Central memory CD8-positive, alpha-beta T cell (primary cell): ENCODE data around the gene CA11.
A peak's percentile ranks its signal among the peaks of the same experiment; 100 is the strongest.

Experiments used
- ATAC-seq: fragments of 150-1000 bp; cut with Tn5 transposase; replicated peaks from 2 replicates; pipeline ENCODE4 v1.10.0; 2022; ENCODE audit warnings: mild to moderate bottlenecking, moderate FRiP score, moderate number of reproducible peaks; ENCODE audit not compliant: poor library complexity, severe bottlenecking; ENCODE audit errors: extremely low read depth
- DNase-seq, 2 donors: peaks; one replicate each; pipeline ENCODE4 v3.0.0; 2021; ENCODE audit warnings: low spot score in 2 of 2
- H3K27ac Mint-ChIP-seq: one replicate; pipeline ENCODE4 v1.8.0; 2022; ENCODE audit warnings: low read depth, mild to moderate bottlenecking, moderate library complexity, mixed read lengths
- H3K27me3 Mint-ChIP-seq: one replicate; pipeline ENCODE4 v1.8.0; 2022; ENCODE audit warnings: mixed read lengths
- H3K36me3 Mint-ChIP-seq: one replicate; pipeline ENCODE4 v1.8.0; 2022; ENCODE audit warnings: mild to moderate bottlenecking, moderate library complexity, mixed read lengths; ENCODE audit not compliant: insufficient read depth
- H3K4me1 Mint-ChIP-seq: one replicate; pipeline ENCODE4 v1.8.0; 2022; ENCODE audit warnings: mixed read lengths
- H3K4me3 Mint-ChIP-seq: one replicate; pipeline ENCODE4 v1.8.0; 2022; ENCODE audit warnings: mild to moderate bottlenecking, moderate library complexity, mixed read lengths
- H3K9me3 Mint-ChIP-seq: one replicate; pipeline ENCODE4 v1.8.0; 2022; ENCODE audit warnings: mixed read lengths

Gene CA11

DNA sequence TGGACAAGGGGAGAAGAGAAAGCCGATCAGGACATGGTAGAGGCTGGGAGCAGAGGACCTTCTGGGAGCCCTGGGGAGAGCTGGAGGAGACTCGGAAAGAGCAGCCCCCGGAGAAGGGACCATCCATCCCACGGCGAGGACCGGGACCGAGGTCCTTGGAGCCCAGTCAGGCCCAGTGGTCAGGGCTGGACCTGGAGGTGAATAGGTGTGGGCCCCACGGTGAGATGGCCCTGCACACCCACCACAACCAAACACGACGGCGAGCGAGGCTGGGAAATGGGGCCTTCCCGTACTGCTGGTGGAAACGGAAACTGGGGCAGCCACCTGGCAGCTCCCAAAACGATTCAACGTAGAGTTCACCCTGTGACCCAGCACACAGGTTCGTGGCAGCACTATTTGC is 30.5 kb upstream of the CA11 start:
- DNase-seq (no peak), ATAC-seq (no peak)
- H3K4me3 Mint-ChIP-seq: no peak overlapping the region
- H3K36me3 Mint-ChIP-seq: no peaks in the 10 kb centered on the region
- H3K9me3 Mint-ChIP-seq: no peaks in the 10 kb centered on the region
- no peak overlapping the region for H3K27ac Mint-ChIP-seq
- peaks cover 8% of the 10 kb centered on the region for H3K4me1 Mint-ChIP-seq
- no peaks in the 10 kb centered on the region for H3K27me3 Mint-ChIP-seq

DNA sequence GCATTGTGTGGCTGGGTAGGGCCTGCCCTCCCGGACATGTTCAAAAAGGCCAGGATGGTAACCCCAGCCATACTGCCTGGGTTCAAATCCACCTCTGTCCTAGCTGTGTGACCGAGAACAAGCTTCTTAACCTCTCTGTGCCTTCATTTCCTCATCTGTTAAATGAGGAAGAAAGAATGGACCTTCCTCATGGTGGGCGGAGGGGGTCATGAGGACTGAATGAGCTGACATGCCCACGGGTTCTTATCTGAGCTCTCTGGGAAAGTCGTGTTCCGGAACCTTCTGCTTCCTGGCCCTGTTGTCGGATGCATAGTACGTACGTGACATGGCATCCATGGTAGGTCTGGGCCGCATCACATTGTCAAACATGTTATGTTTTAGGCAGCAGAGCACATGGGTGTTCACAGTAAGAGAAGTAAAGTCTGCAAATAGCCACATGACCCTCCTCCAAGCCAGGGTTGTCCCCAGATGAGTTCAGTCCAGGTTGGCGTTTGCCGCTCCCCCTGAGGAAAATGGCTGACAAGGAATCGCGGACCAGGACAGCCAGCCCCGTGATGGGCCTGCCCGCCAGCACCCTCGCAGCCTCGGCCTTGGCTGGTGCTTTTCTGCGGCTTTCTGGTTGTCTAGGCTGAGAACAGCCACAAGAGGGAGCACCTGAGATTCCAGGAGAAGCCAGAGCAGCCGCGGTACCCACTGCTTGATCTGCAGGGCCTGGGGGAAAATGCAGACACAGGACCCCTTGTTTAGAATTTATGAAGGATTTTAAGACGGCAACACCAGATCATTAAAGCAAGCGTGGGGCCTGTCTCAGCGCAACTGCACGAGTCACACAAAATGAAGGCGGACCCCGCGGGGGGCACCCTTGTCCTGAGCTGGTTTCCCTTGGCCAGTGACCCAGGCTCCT is 29.2 kb upstream of the CA11 start:
- peak overlapping the region; percentile 67 for H3K27ac Mint-ChIP-seq

DNA sequence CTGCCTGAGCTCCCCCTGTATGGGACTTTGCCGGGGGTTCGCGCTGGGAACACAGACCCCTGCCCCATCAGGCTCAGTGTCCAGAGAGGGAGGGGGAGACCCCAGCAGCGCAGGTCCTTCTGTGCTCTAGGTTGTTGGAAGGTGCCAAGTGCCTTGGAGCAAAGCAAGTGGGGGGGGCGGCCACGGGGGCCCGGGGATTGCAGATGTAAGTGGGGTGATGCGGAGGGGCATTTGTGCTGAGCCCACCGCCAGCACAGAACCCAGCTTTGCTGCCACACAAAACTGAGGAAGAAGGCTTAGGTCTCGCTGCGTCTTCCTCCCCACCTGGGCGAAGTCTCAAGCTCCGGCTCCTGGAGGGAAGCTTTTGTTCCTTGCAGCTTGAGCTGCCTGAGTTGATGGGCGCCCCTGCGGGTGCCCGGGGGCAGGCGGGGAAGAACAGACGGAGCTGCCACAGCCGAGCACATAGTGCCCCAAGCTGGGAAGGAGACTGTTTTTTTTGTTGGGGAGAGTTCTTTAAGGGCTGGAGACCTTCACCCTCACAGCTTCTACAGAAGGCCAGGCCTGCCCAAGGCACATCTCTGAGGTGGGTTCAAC is 28.3 kb upstream of the CA11 start:
- Mint-ChIP-seq H3K27ac (no peak overlapping the region), H3K9me3 (peaks cover 7% of the 10 kb centered on the region), H3K4me1 (peaks cover 8% of the 10 kb centered on the region), H3K27me3 (no peaks in the 10 kb centered on the region), H3K4me3 (no peak overlapping the region), H3K36me3 (peaks cover 5% of the 10 kb centered on the region)
- no peak for ATAC-seq
- no peak for DNase-seq

More for the DNA sequence above, 29.2 kb upstream of the CA11 start:
- Mint-ChIP-seq H3K9me3 (no peaks in the 10 kb centered on the region), H3K4me3 (no peak overlapping the region), H3K36me3 (no peaks in the 10 kb centered on the region), H3K27me3 (no peaks in the 10 kb centered on the region), H3K4me1 (peaks cover 8% of the 10 kb centered on the region)
- DNase-seq (peak; percentile 60 to 66), ATAC-seq (peak; percentile 62)

DNA sequence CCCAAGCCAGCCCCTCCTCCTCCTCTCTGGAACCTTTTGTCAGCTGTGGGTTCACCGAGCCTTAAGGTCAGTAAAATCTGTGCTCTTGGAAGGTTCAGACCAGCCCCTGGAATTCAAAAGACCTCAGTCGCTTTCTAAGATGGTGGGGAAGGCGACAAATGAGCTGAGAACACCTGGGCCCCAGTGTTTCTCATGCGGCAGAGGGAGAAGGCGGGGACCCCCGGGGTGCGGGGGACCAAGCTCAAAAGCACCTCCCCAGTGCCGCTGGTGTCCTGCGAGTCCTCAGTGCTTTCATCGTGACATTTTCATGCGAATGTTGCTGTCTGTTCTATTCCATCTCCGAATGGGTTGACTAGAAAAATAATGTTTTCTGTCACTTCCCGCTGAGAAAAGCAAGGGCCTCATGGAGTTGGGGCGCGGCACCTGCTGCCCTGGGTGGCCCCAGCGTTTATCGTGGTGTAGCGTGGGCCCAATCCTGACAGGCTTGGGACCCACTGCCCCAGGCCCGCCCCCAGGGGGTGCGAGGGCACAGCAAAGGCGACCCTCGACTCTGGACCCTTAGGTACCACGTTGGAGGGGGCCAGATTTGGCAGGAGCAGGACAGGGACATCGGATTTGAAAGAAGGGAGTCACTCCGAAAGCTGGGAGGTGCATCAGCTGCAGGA is 27.6 kb upstream of the CA11 start:
- Mint-ChIP-seq H3K27ac (no peak overlapping the region), H3K4me3 (no peak overlapping the region), H3K27me3 (no peaks in the 10 kb centered on the region), H3K36me3 (peaks cover 6% of the 10 kb centered on the region), H3K4me1 (peaks cover 8% of the 10 kb centered on the region), H3K9me3 (peaks cover 7% of the 10 kb centered on the region)
- ATAC-seq (no peak), DNase-seq (no peak)

DNA sequence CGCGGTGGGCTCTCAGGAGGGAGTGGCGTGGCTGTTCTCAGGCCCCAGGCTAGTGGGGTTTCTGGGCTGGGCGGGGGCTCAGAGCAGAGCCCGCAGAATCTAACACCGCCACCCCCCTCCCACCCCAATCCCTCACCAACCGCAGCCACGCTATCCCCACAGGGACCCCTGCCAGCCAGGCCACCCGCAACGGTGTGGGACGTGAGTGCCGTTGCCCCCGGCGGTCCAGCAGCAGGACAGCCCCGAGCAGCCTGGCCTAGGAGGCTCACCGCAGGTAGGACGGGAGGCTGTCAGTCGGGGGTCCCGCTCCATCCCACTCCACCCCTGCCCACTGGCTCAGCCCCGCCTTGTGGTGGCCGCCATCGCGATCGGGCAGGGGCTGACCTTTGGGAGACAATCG is 27.0 kb upstream of the CA11 start, which contains the start of gene NTN5:
Gene NTN5, minus strand, starts transcription at position 24 of the 400 bp plus-strand sequence. CDS start 2,031 bp downstream, outside the sequence.
- Mint-ChIP-seq H3K36me3 (peaks cover 6% of the 10 kb centered on the region), H3K4me1 (peaks cover 8% of the 10 kb centered on the region), H3K27ac (no peak within 1 kb of the TSS), H3K4me3 (no peak within 1 kb of the TSS), H3K27me3 (no peaks in the 10 kb centered on the region), H3K9me3 (peaks cover 7% of the 10 kb centered on the region)
- ATAC-seq (no peak), DNase-seq (no peak)

DNA sequence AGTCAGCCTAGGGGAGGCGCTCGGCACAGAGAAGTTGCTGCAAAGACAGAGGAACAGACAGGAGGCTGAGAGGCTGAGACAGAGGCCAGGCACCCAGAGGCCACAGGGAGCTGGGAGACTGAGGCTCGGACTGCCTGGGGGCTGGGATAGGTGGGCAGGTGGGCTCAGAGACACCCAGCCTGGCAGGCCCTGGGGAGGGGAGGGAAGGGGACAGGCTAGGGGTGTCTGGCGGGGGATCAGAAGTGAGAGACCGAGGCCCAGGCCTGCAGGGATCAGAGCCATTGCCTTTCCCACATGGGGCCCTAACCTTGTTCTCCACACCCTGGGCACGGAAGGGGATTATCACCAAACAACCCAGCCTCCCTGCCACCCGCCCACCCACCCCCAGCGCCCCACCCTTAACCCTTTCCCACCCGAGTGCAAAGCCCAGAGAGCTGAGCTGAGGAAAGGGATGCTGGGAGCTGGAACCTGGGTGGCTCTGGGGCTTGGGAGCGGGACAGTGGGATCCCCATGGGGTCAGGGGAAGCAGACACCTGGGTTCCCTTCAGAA is 25.5 kb upstream of the CA11 start:
- H3K27me3 Mint-ChIP-seq: no peaks in the 10 kb centered on the region

DNA sequence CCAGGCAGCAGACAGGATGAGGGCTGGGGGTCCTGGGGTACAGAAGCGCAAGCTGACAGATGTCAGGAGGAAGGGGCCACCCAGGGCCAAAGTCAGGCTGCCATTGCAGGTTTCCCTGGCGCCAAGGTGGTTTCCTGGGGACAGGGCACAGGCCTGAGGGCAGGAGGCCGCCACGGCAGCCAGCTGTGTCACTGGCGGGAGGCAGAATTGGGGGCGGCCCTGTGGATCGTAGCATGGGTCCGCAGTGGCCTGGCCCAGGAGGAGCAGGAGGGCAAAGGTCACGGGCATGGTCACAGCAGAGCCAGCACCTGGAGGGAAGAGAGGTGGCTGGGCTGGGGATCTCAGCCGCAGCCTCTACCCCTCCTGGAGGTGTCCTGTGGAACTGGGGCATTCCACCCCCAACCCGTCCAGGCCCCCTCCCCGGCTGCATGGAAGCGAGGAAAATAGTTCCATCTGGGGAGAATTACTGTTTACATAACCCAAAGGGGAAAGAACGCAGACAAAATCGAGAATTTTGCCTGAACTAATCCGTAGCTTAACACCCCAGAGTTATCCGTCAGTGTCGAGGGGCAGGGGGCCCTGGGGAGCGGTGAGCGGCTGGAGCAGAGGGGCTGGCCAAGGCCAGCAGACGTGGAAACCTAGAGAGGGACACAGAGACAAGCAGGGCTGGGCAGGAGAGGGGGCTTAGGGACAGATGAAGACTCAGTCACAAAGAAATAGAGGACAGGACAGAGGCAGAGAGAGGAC is 24.9 kb upstream of the CA11 start:
- Mint-ChIP-seq H3K27me3 (no peaks in the 10 kb centered on the region), H3K27ac (no peak overlapping the region), H3K4me3 (no peak overlapping the region), H3K4me1 (peaks cover 8% of the 10 kb centered on the region), H3K36me3 (peaks cover 6% of the 10 kb centered on the region), H3K9me3 (peaks cover 7% of the 10 kb centered on the region)
- ATAC-seq: no peak
- no peak for DNase-seq

More for the DNA sequence above, 25.5 kb upstream of the CA11 start:
- no peak for DNase-seq
- peaks cover 7% of the 10 kb centered on the region for H3K9me3 Mint-ChIP-seq
- no peak for ATAC-seq
- peaks cover 6% of the 10 kb centered on the region for H3K36me3 Mint-ChIP-seq
- H3K27ac Mint-ChIP-seq: no peak overlapping the region
- no peak overlapping the region for H3K4me3 Mint-ChIP-seq
- peaks cover 8% of the 10 kb centered on the region for H3K4me1 Mint-ChIP-seq

DNA sequence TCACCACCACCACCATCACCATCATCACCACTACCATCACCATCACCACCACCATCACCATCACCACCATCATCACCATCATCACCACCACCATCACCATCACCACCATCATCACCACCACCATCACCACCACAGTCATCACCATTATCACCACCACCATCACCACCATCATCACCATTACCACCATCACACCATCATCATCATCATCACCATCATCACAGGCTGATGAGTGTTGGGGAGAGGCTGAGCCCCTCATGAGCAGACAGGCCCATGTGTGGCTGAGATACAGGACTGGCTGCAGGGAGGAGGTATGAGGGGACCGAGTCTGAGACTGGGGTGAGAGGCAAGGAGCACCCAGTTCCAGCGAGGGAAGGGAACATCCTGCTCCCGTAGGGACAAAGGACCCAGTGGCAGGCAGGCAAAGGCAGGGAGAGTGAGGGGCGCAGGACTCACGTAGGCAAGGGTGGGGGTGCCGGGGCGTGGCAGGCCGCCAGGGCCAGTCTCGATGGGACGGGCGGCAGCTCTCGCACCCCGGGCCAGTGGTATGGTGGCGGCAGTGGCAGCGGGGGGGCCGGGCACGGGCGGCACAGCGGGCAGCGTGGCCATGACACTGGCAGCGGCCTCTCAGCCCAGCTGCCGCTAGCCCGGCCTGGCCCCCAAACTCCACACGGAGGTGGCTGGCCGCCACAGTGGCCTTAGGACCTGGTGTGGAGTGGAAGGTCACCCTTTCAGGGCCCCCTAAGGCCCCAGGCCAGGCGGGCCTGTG is 24.1 kb upstream of the CA11 start:
- Mint-ChIP-seq H3K27ac (no peak overlapping the region), H3K4me1 (peaks cover 2% of the 10 kb centered on the region), H3K9me3 (peaks cover 7% of the 10 kb centered on the region), H3K27me3 (no peaks in the 10 kb centered on the region), H3K4me3 (no peak overlapping the region), H3K36me3 (peaks cover 6% of the 10 kb centered on the region)
- no peak for DNase-seq
- no peak for ATAC-seq

DNA sequence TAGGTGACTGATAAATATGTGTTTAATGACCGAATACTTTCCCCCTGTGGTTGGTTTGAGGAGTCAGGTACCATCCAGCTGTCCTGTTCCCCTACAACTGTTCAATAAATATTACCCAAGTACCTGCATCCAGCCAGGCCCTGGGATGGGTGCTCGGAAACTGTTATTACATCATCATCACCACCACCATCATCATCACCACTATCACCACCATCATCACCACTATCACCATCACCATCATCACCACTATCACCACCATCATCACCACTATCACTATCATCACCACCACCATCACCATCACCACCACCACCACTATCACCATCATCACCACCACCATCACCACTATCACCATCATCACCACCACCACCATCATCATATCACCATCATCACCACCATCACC is 22.8 kb upstream of the CA11 start:
- H3K9me3 Mint-ChIP-seq: peaks cover 7% of the 10 kb centered on the region
- no peak overlapping the region for H3K4me3 Mint-ChIP-seq
- H3K27ac Mint-ChIP-seq: no peak overlapping the region
- no peak for ATAC-seq
- peaks cover 6% of the 10 kb centered on the region for H3K36me3 Mint-ChIP-seq
- DNase-seq: no peak
- H3K4me1 Mint-ChIP-seq: no peaks in the 10 kb centered on the region
- no peaks in the 10 kb centered on the region for H3K27me3 Mint-ChIP-seq

DNA sequence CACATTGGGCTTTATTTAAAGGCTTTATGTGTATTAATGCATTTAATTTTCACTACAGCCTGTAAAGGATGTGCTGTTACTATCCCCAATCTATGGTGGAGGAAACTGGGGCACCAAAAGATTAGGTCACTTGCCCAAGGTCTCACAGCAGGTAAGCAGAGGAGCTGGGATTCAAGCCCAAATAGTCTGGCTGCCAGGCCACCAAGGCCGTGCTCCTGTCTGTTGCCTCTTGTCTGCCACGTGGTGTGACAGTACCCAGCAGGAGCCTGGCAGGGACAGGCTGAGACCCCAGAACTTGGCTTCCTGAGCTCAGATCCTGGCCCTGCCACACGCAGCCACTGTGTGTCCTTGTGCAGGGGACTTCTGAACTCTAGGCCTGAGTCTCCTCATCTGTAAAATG is 22.3 kb upstream of the CA11 start:
- peaks cover 7% of the 10 kb centered on the region for H3K9me3 Mint-ChIP-seq
- H3K36me3 Mint-ChIP-seq: peaks cover 6% of the 10 kb centered on the region
- no peak for ATAC-seq
- DNase-seq: no peak
- H3K4me3 Mint-ChIP-seq: no peak overlapping the region
- H3K4me1 Mint-ChIP-seq: no peaks in the 10 kb centered on the region
- no peak overlapping the region for H3K27ac Mint-ChIP-seq
- no peaks in the 10 kb centered on the region for H3K27me3 Mint-ChIP-seq

DNA sequence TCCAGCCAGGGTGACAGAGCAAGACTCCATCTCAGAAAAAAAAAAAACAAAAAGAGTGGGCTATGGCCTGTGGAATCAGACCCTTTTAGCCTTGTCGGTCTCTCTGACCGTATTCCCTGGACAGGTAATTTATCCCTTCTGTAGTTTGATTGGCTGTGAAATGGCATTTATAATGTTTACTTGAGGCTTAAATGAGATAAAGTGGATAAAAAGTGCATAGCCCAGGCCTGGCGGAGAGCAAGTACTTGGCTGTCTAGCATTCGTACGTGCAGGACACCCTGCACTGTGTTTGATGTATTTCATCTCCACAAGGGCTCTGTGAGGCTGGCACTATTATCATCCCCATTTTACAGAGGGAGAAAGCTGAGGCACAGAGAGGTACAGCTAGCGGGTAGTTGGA is 19.8 kb upstream of the CA11 start:
- Mint-ChIP-seq H3K27me3 (no peaks in the 10 kb centered on the region), H3K9me3 (peaks cover 7% of the 10 kb centered on the region), H3K27ac (no peak overlapping the region), H3K4me3 (no peak overlapping the region), H3K36me3 (peaks cover 9% of the 10 kb centered on the region), H3K4me1 (peaks cover 5% of the 10 kb centered on the region)
- ATAC-seq: no peak
- DNase-seq: no peak
